HK-2 (cell line): ENCODE data around the gene CRYBG3.
"Not testable (repeated sequence)": the region's sequence is repeated elsewhere in the genome, so short reads cannot be mapped to it uniquely, and the experiment has no call there.

Experiments used
- DNase-seq: peaks from one replicate; pipeline ENCODE4 v3.0.0-alpha.2; 2018; ENCODE audit not compliant: unreplicated experiment

Gene CRYBG3

DNA sequence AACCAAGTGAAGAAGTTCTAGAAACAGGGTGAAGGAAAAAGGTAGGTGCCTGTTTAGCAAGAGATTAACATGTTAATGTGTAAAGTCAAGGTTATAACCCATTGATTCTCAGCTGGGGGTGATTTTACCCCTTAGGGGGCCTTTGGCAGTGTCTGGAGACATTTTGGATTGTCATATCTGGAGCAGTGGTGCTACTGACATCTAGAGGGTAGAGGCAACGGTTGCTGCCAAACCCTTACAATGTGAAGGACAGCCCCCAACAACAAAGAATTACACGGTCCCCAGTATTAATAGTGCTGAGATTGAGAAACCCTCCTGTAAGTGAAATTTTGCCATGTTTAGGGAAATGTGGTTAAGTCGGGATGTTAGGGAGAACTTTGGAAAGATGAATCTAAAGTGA is 74.7 kb downstream of the CRYBG3 start:
- no peak for DNase-seq

DNA sequence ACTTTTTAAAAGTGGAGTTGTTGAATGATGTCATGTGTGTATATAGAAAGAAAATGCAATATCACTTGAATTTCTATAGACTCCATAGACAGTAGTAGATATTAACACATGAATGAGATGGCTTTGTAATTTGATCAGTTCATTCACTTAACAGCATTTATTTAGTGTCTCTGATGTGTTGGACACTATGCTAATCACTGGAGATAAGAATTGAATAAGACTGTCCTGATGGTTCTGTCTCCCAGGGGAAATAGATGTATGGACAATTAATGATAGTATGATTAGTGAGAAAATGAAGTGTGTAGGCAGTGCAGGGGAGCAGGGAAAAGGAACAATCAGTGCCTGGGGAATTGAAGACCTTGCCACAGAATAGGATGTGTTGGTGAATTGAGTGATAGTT is 77.5 kb downstream of the CRYBG3 start:
- no peak for DNase-seq

DNA sequence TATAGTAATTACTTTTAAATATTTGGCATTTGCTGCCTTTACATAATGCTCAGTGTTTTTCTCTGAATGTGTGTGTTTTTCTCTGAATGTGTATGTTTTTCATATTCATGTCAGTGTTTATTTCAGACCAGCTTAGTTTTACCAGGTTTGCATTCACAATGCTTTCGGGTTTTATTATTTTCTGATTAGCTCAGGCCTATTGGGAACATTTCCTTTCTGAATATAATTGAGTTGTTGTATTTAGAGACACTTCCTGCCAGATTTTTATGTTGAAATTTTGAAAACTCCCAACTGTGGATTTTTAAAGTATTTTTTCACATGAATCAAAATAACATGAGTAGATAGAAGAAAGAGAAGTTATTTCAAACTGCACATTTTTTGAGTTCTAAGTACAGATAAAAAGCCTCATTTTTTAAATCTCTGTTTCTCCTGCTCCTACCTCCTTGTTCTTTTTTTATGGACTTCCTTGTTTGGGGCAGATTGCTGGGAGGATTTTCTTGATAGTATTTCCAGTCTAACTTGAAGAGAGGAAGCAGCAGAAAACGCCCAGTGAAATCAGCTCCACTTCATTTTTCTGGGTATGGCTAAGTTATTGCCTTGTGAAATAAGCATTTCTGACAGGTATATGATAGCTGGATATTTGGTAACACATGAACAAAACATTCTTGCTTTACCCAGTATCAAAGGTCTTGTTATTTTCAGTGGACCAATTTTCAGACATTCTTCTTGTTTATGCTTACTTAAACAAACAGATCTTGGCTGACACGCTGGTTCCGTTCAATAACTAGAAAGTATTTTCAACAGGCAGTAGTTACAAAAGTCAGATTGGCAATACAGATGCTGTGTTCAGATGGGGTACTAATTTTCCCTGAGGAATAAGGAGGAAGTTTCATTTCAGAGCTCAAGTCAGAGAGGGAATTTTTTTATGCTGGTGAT is 79.8 kb downstream of the CRYBG3 start:
- no peak for DNase-seq

DNA sequence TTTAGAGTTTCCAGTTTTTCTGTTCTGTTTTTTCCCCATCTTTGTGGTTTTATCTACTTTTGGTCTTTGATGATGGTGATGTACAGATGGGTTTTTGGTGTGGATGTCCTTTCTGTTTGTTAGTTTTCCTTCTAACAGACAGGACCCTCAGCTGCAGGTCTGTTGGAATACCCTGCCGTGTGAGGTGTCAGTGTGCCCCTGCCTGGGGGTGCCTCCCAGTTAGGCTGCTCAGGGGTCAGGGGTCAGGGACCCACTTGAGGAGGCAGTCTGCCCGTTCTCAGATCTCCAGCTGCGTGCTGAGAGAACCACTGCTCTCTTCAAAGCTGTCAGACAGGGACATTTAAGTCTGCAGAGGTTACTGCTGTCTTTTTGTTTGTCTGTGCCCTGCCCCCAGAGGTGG is 88.0 kb downstream of the CRYBG3 start:
- not testable (repeated sequence) for DNase-seq

DNA sequence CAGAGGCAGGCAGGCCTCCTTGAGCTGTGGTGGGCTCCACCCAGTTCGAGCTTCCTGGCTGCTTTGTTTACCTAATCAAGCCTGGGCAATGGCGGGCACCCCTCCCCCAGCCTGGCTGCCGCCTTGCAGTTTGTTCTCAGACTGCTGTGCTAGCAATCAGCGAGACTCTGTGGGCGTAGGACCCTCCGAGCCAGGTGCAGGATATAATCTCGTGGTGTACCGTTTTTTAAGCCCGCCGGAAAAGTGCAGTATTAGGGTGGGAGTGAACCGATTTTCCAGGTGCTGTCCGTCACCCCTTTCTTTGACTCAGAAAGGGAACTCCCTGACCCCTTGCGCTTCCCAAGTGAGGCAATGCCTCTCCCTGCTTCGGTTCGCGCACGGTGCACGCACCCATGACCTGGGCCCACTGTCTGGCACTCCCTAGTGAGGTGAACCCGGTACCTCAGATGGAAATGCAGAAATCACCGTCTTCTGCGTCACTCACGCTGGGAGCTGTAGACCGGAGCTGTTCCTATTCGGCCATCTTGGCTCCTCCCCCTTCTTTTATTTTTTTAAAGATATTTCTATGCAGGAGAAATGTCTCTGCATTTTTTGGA is 88.5 kb downstream of the CRYBG3 start:
- DNase-seq = not testable (repeated sequence)

DNA sequence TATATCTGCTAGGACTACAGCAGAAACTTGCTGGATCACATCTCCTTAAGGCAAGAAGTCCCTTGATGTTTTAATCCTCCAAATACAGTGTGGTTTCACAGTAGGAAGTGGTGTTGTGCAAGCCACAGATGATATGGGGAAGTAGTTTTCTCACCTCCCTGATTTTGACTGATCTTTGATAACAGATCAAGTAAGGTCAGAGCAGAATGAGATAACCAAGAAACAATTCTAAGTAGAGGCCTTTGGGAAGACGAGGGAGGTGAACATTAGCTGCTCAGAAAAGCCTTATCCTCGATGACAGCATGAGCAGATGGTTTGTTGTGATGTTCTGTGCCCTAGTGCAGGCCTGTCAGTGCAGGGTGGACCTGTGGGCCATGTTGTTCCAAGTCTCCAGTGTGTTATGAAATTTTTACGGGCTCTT is 89.1 kb downstream of the CRYBG3 start:
- DNase-seq = no peak

DNA sequence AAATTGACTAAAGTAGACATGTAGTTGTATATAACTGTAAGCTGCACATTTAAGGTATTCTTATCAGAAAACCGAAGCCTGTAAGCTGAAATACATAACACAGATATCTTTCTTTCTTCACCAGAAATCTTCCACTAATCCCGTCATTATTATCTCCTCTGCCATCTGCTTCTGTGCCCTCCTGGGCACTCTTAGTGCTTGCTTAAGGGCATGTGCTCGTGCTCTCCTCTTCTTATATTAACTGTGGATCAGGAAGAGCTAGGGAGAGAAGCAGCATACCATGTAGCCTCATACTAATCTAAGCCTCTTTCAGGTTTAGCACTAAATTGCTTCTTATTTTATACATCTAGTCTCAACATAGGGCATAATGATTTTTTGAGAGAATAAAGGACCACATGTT is 89.6 kb downstream of the CRYBG3 start:
- DNase-seq = no peak

DNA sequence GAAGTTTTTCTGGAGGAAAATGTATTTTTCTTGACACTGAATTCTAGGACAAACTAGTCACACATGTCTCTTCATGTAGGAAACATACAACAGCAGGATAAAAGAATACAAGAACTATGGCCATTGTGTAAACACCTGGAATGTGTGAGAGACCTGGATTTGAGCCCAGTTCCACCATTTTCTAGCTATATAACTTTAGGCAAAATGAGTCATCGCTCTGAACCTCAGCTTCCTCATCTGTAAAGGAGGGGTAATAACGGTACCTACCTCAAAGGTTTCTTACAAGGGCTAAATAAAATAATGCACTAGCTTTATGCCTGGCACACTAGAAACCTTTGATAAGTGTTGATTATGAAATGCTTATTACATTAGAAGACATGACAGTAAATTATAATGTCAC is 92.6 kb downstream of the CRYBG3 start:
- no peak for DNase-seq

DNA sequence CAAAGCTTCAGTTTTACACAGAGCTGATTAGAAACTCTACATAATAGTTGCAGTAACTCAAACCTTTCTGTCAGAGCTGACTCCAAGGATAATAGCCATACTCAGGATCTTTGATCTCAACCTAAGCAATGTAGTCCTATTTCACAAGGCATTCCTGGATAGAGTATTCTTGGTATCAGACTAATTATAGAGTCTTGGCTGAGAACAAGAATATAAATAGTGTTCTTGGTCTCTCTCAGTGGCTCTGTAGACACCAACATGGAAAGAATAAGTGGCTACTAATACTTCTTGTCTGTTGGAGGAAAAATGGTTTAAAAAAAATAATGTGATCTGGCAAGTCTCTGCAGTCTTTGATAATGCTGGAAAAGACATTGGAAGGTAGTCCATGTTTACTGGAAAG is 94.8 kb downstream of the CRYBG3 start:
- no peak for DNase-seq

DNA sequence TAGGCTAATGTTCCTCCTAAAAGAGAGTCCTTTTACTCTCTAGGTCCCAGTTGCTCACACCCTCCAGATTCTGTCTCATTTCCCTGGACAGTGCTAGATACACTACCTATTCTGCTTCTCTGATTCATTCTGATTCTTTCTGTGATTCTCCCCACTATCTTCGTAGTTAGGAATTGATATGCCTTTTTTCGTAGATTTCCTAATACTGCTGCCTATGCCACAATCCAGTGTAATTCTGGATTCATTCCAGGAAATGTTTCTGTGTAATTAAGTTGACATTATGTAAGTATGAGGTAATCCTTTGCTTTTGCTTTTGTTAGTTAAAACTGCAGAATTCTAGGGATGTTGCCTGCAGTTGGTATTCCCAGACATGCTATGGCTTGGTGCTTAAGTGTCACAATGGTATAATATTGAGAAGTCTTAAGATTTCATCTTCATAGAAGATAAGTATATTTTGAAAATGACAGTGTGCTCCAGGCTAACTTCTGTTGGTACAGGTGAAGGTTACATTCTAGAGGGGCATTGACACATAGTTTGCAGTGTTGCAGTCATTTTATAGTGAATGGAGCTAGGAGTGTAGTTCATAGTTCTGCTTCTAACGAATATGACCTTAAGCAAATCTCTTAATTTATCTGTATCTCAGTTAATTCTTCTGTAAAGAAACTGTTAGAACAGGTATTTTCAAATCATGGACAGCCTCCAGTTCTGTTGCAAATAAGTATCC is 96.2 kb downstream of the CRYBG3 start:
- DNase-seq = no peak

DNA sequence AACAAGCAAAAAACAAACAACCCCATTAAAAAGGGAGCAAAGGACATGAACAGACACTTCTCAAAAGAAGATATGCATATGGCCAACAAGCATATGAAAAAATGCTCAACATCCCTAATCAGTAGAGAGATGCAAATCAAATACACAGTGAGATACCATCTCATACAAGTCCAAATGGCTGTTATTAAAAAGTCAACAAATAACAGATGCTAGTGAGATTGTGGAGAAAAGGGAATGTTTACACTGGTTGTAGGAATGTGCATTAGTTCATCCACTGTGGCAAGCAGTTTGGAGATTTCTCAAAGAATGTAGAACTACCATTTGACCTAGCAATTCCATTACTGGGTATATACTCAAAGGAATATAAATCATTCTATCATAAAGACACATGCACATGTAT is 105.9 kb downstream of the CRYBG3 start:
- no peak for DNase-seq

DNA sequence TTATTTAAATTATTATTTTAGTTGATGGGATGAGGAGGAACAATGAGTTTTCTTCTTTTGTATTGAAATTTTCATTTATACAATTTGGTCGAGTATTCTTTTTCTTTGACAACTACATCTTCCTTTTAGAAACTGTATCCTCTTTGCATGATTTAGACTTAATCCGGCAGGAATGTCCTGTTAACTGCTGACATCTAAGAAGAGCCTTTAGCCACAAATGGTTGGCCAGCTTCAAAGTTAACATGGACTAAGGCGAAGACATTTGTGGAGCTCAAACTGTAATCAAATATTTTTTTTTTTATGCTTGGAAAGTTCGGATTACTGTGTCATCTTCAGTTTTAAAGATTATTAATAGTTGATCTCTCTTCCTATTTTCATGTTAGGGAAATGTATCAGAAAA is 107.2 kb downstream of the CRYBG3 start:
- no peak for DNase-seq

DNA sequence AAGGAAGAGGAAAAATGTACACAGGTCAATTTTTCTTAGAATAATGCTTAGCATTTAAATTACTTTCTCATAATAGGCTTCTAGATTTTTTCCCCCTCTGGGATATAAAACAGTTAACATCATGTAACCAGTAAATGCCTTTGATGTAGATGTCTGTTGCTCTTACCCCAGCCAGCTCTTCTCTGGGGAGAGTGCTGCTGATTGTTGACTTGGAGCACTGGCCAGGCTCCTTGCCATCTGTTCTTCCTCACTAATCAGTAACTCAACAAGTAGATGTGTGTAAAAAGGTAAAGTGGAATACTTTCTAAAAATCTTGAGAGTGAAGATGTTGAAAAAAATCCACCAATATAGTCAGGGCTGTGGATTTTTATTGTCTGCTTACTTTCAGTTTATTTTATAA is 108.2 kb downstream of the CRYBG3 start:
- DNase-seq = no peak

DNA sequence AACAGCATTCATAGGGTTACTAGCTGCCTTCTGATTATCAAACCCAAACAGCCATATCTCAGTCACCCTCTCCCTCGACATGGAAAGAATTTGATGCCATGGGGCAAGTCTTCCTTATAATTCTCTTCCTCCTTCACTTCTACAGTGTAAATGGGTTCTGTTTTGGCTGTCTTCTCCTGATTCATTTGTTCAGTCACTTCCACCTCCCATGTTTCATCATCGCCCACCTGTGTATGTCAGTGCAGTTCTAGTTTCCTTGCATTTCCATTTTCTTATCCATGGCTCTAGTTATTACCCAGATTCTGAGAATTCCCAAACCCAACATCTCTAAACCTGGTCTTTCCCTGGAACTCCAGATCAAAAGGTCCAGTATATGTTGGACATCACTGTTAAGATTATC is 109.4 kb downstream of the CRYBG3 start:
- no peak for DNase-seq

DNA sequence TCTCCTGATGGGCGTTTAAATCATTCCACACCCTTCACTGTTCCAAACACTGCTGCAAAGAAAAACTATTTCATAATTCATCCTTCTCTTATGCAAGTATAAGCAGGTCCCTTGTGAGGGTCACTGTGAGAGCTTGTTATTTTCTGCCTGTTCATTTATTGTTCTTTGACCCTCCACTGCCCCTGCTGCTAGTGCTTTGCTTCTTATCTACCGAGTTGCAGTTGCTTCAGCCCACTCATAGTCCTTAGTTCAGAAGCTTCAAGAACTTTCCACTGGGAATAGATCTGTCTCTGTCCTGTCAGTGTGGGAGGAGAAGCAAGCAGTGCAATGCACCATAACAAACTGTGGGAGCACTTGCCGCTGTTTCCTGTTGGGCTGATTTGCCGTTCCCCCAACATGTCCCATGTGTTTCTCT is 110.6 kb downstream of the CRYBG3 start:
- DNase-seq = no peak

DNA sequence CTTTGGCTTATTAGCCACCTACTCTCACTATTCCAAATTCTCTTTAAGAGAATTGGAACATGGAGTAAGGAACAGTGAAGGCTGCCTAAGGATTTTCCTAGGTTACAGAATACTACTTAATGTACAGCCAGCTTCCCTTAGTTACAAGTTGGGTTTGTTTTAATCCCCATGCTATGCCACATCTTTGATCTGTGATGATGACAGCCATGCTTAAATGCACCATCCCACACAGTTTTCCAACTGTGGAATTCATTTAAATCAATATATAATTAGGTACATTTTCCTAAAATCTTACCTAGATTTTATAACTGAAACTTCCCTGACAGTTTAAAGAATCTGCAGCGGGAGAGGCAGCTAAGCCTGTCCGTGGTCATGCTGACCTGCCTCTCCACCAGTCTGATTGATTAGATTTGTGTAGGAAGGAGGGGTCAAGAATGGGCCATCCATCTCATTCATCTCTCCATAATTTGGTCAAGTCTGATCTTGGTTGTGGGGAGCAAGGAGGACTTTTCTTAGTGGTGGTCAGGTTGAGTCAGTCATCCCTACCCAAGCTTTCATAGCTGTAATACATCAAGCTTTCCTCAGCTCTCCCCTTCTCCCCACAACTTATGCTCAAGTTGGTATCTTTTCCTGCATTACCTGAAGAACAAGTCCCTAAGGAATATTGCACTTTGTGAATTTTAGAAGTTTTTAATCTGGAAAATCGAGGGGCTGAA is 113.3 kb downstream of the CRYBG3 start:
- no peak for DNase-seq

DNA sequence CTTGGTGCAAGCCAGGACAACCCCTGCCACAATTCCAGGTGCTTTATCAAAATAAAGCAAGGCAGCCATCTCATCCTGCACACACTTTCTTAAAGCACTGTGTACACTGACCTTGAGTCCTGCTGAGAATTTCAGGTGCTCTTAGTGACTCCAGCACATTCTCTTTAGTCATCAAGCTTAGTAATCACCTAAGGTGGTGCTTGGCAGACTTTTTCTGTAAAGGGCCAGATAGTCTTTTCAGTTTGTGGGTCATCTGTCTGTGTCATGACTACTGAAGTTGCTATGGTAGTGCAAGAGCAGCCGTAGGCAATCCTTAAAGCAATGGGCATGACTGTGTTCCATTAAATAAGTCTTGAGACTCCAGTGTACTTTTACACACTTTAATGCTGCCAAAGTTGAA is 114.0 kb downstream of the CRYBG3 start:
- DNase-seq = no peak

DNA sequence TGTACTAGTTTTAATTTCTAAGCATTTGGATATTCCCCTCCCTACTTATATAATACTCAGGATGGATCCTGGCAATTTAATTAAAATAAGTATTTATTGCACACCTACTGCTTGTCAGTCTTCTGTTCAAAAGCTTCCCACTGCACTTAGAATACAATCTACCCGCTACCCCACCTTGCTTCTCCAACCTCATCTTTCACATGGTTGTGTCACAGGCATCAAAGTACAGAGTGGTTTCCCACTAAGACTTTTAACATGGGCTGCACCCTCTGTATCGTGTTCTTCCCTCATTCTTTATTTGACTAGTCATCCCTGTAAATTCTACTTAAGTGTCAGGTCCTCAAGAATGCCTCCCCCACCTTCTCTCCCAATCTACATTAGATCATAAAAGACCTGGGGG is 115.4 kb downstream of the CRYBG3 start:
- DNase-seq = no peak

DNA sequence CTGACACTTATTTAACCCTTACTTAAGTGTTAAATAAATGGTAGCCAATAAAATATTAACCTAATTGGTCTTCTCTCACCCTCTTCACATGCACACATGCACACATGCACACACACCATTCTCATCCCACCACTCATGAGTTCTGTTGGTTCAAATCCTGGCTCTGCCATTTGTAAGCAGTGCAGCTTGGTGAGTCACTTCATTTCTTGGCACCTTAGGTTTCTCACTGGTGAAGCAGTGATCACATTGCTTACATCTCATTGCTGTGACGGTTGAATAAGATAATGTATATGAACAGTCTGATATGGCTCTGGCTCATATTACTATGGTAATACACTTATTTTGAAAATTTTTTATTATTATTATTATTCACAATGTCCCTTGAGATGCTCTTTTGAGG is 116.6 kb downstream of the CRYBG3 start:
- DNase-seq = no peak

DNA sequence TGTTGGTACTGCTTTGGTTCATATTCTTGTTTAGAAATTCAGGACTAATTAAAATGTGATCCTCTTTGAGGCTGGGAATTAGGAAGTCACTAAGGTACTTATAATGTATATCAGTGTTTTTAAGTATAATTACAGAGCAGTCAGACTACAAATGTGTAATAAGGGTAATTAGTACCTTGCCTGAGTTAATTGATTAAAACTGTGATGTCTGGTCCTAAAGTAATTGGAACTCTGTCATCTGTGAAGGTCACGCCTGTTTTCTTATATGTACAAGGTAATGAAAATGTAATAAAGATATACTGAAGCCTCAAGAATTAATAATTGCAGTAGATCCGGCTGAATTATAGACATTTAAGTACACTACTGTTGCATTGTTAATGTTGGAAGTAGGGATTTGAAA is 117.6 kb downstream of the CRYBG3 start:
- DNase-seq = no peak

DNA sequence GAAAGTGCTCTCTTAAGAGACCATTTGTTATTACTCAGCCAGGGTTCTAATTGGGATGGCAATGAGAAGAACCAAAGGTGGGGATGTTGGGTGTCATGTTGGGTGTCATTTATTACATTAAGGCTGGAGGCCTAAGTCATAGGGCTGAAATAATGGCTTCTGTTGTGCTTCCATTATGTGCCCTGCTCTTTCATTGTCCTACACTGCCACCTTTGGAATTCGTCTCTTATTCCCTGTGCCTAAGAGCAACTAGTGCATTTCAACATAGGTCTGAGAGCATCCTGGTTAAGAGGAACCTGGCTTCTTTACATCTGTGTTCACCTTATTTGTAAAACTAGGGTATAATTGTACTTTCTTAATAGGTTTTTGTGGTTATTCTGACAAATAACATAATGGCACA is 118.2 kb downstream of the CRYBG3 start:
- no peak for DNase-seq
